Measurements from ENCODE around the gene LRIG3.

GRCh38 chr12:58927120-58927519 is 6.8 kb upstream of the LRIG3 start:
- TF ChIP-seq POLR2A (IDR thresholded peaks at IDR 0.05; ENCODE audit: low read length) (no peak), GATA1 (IDR thresholded peaks at IDR 0.05; ENCODE audit: low read depth, low read length) (no peak)

All from erythroblast (primary cell).